Sigmoid colon (tissue), 7 donors: Measurements from ENCODE around the gene F10. TPM values are rescaled to one million over a fixed set of nuclear protein-coding genes. Genes with fewer than 3 reads are reported as not detected.

Source experiments
- DNase-seq: peaks from one replicate; pipeline ENCODE4 v3.0.0-alpha.2; 2019
- H3K27ac ChIP-seq, 4 donors: fragments of 200-600 bp; sonication (generic); one replicate each; pipeline ENCODE4 v1.5.1; 2016 to 2019; ENCODE audit warnings: mild to moderate bottlenecking in 1 of 4
- H3K27me3 ChIP-seq, 3 donors: fragments of 200-600 bp; sonication (generic); one replicate each; pipeline ENCODE4 v1.5.1; 2019; ENCODE audit warnings: mild to moderate bottlenecking in 1 of 3
- H3K36me3 ChIP-seq, 4 donors: fragments of 200-600 bp; sonication (generic); one replicate each; pipeline ENCODE4 v1.5.1; 2016 to 2019
- H3K4me1 ChIP-seq, 4 donors: fragments of 200-600 bp; sonication (generic); one replicate each; pipeline ENCODE4 v1.5.1; 2017 to 2019
- H3K4me3 ChIP-seq, 4 donors: fragments of 200-600 bp; sonication (generic); one replicate each; pipeline ENCODE4 v1.5.1; 2017 to 2019; ENCODE audit warnings: mild to moderate bottlenecking in 2 of 4, moderate library complexity in 1 of 4
- H3K9me3 ChIP-seq, 4 donors: fragments of 200-600 bp in 3 of 4; sonication (generic) in 3 of 4; one replicate each; pipeline versions ENCODE4 v1.5.1 to v1.6.1; 2013 to 2019
- EP300 ChIP-seq, 4 donors: sonication (generic); formaldehyde crosslinking; IDR thresholded peaks; one replicate each; pipeline ENCODE4 v1.6.1; 2017; ENCODE audit warnings: antibody characterized with exemption in 4 of 4
- POLR2A ChIP-seq, 2 donors: fragments of 450-650 bp; IDR thresholded peaks; one replicate each; pipeline ENCODE4 v1.6.1; 2016; ENCODE audit warnings: antibody characterized with exemption in 2 of 2, mild to moderate bottlenecking in 2 of 2, moderate library complexity in 2 of 2
- POLR2AphosphoS5 ChIP-seq, 4 donors: sonication (generic); formaldehyde crosslinking; IDR thresholded peaks; one replicate each; pipeline ENCODE4 v1.6.1; 2017; ENCODE audit warnings: antibody characterized with exemption in 4 of 4
- WGBS, 2 donors: extraction: QIAGEN DNeasy Blood & Tissue Kit; methylation state at CpG; one replicate each; pipeline ENCODE4 v1.1.7; 2013; 5-methylcytosine and 5-hydroxymethylcytosine counted together
- intact Hi-C: fragments of 100-400 bp; cut with DNase I; formaldehyde crosslinking; loops from one replicate; pipeline ENCODE4 v1.15.1; 2023
- polyA plus RNA-seq, 3 donors: library from polyadenylated mRNA; stranded (reverse); fragments of 200-250 nt; gene quantifications; one replicate each; pipeline ENCODE4 v1.2.3, GENCODE V29; 2013
- total RNA-seq, 4 donors: library from RNA; depleted of rRNA; stranded (reverse); fragments of >200 nt; gene quantifications; one replicate each; pipeline ENCODE4 v1.1.0, GENCODE V29; 2016
- TF ChIP-seq, protein P1 (sequence below), 4 experiments: fragments of 450-650 bp in 3 of 4; fragments of 200-600 bp in 1 of 4; IDR thresholded peaks; one replicate each; pipeline ENCODE4 v1.5.1; 2016 to 2019; ENCODE audit warnings: antibody characterized with exemption in 4 of 4, mild to moderate bottlenecking in 3 of 4, moderate library complexity in 2 of 4
- donor health status: healthy with polysubstance abuse.
- donor health status: Bipolar disorder and iron deficiency.
- donor health status: healthy.

The F10 gene
- total and polyA plus RNA-seq, 7 donors = 2.4 to 10.0 (median 4.9) TPM; not detected in 1

DNA sequence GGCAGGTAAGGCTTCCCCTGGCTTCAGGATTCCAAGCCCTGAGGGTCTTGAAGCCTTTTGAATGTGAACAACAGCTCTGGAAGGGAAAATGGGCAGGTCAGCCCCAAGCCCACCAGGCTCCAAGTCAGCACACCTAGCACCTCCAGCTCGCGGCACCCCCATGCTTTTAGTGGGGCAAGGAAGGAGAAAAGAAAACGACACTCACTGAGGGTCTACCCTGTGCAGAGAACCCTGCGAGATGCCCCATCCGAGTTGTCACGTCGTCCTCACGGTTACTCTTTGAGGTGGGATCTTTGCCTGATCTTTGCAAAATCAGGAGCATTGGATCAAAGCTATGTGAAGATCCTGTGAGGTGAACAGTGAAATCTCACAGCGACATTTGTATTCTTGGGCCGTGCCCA lies 5.7 kb upstream of the F10 start:
- intact Hi-C loops = no loop called here
- 92% methylated on average over 10 of the region's 10 CpGs for WGBS, 2 donors
- no peak for DNase-seq

DNA sequence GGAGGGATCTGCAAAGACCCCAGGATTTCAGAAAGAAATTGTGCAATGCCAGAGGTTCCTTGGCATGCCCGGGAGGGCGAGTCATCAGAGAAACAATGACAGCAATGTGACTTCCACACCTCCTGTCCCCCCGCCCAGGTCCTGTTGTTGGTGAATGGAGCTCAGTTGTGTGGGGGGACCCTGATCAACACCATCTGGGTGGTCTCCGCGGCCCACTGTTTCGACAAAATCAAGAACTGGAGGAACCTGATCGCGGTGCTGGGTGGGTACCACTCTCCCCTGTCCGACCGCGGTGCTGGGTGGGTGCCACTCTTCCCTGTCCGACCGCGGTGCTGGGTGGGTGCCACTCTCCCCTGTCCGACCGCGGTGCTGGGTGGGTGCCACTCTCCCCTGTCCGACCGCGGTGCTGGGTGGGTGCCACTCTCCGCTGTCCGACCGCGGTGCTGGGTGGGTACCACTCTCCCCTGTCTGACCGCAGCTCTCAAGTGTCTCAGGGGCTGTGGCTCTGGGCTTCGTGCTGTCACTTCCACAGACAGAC lies 5.2 kb upstream of the F10 start:
- WGBS, 2 donors = 89 to 92% methylated on average over 26 of the region's 26 CpGs
- Histone ChIP-seq H3K27ac (no peak overlapping the region), H3K27me3 (peaks cover 0 to 2% (median 0%) of the 10 kb centered on the region in 3 donors), H3K36me3 (no peaks in the 10 kb centered on the region), H3K9me3 (no peaks in the 10 kb centered on the region), H3K4me3 (no peak overlapping the region), H3K4me1 (no peaks in the 10 kb centered on the region)
- no peak for TF ChIP-seq POLR2AphosphoS5 (IDR thresholded peaks at IDR 0.05)
- TF ChIP-seq EP300 (IDR thresholded peaks at IDR 0.05) = no peak
- TF ChIP-seq, protein P1, sequence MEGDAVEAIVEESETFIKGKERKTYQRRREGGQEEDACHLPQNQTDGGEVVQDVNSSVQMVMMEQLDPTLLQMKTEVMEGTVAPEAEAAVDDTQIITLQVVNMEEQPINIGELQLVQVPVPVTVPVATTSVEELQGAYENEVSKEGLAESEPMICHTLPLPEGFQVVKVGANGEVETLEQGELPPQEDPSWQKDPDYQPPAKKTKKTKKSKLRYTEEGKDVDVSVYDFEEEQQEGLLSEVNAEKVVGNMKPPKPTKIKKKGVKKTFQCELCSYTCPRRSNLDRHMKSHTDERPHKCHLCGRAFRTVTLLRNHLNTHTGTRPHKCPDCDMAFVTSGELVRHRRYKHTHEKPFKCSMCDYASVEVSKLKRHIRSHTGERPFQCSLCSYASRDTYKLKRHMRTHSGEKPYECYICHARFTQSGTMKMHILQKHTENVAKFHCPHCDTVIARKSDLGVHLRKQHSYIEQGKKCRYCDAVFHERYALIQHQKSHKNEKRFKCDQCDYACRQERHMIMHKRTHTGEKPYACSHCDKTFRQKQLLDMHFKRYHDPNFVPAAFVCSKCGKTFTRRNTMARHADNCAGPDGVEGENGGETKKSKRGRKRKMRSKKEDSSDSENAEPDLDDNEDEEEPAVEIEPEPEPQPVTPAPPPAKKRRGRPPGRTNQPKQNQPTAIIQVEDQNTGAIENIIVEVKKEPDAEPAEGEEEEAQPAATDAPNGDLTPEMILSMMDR (IDR thresholded peaks at IDR 0.05) = no peak
- TF ChIP-seq POLR2A (IDR thresholded peaks at IDR 0.05) = no peak
- no peak for DNase-seq
- intact Hi-C loops = no loop called here

More for the DNA sequence above, 5.7 kb upstream of the F10 start:
- Histone ChIP-seq H3K4me1 (no peaks in the 10 kb centered on the region), H3K36me3 (no peaks in the 10 kb centered on the region), H3K27me3 (peaks cover 0 to 7% (median 0%) of the 10 kb centered on the region in 3 donors), H3K9me3 (no peaks in the 10 kb centered on the region), H3K4me3 (no peak overlapping the region), H3K27ac (no peak overlapping the region)
- TF ChIP-seq, protein P1 (IDR thresholded peaks at IDR 0.05) = no peak
- TF ChIP-seq EP300 (IDR thresholded peaks at IDR 0.05) (no peak), POLR2A (IDR thresholded peaks at IDR 0.05) (no peak), POLR2AphosphoS5 (IDR thresholded peaks at IDR 0.05) (no peak)

DNA sequence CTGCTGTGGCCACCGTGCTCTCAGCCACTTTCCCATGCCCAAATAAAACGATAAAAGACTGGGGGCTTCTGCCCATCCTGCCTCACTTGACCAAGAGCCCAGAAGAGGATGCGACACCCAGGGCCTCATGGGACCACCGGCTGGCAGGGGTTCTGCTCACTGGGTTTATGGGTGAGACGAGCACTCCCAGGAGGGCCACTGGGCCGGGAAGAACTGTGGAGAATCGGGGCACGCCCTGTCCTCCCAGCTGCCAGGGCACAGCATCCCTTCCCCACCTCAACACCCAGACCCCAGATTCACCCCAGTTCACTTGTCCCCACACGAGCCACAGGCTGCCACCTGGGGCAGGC lies 4.7 kb upstream of the F10 start:
- WGBS, 2 donors = 78 to 87% methylated on average over 9 of the region's 9 CpGs
- no peak for TF ChIP-seq POLR2A (IDR thresholded peaks at IDR 0.05)
- TF ChIP-seq EP300 (IDR thresholded peaks at IDR 0.05) = no peak
- TF ChIP-seq POLR2AphosphoS5 (IDR thresholded peaks at IDR 0.05) = no peak
- TF ChIP-seq, protein P1 (IDR thresholded peaks at IDR 0.05) = no peak
- intact Hi-C loops = no loop called here
- Histone ChIP-seq H3K36me3 (no peaks in the 10 kb centered on the region), H3K27me3 (no peaks in the 10 kb centered on the region), H3K9me3 (no peaks in the 10 kb centered on the region), H3K4me1 (no peaks in the 10 kb centered on the region), H3K27ac (no peak overlapping the region), H3K4me3 (no peak overlapping the region)
- no peak for DNase-seq

DNA sequence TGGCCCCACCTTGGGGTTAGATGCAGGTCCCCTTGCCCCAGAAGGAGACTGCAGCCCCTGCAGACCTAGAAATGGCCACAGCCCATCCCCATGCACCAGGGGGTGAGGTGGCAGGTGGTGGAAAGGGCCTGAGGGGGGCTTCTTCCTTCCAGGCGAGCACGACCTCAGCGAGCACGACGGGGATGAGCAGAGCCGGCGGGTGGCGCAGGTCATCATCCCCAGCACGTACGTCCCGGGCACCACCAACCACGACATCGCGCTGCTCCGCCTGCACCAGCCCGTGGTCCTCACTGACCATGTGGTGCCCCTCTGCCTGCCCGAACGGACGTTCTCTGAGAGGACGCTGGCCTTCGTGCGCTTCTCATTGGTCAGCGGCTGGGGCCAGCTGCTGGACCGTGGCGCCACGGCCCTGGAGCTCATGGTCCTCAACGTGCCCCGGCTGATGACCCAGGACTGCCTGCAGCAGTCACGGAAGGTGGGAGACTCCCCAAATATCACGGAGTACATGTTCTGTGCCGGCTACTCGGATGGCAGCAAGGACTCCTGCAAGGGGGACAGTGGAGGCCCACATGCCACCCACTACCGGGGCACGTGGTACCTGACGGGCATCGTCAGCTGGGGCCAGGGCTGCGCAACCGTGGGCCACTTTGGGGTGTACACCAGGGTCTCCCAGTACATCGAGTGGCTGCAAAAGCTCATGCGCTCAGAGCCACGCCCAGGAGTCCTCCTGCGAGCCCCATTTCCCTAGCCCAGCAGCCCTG lies 4.2 kb upstream of the F10 start:
- intact Hi-C loops = no loop called here
- H3K27ac ChIP-seq = no peak overlapping the region
- H3K9me3 ChIP-seq = no peaks in the 10 kb centered on the region
- no peak overlapping the region for H3K4me3 ChIP-seq
- TF ChIP-seq EP300 (IDR thresholded peaks at IDR 0.05) (no peak), POLR2AphosphoS5 (IDR thresholded peaks at IDR 0.05) (no peak)
- TF ChIP-seq, protein P1 (IDR thresholded peaks at IDR 0.05) = no peak
- no peaks in the 10 kb centered on the region for H3K27me3 ChIP-seq
- no peaks in the 10 kb centered on the region for H3K4me1 ChIP-seq
- DNase-seq = no peak
- H3K36me3 ChIP-seq = no peaks in the 10 kb centered on the region
- WGBS, 2 donors = 88 to 90% methylated on average over 42 of the region's 42 CpGs
